Subcutaneous abdominal adipose tissue (tissue), 5 donors: ENCODE data around the gene HEPACAM.

Source experiments
- H3K27ac ChIP-seq: one replicate; pipeline ENCODE4 v1.7.0; 2013; ENCODE audit warnings: low read depth, mild to moderate bottlenecking, inconsistent platforms, low read length, moderate library complexity
- H3K27me3 ChIP-seq, 5 donors: one replicate each; pipeline ENCODE4 v1.7.0; 2013; ENCODE audit warnings: low read length in 5 of 5, inconsistent platforms in 1 of 5; ENCODE audit not compliant: control insufficient read depth in 5 of 5, insufficient read depth in 4 of 5
- H3K36me3 ChIP-seq, 5 donors: one replicate each; pipeline ENCODE4 v1.7.0; 2013; ENCODE audit warnings: low read length in 5 of 5; ENCODE audit not compliant: control insufficient read depth in 5 of 5, insufficient read depth in 5 of 5
- H3K4me1 ChIP-seq, 5 donors: one replicate each; pipeline ENCODE4 v1.7.0; 2013; ENCODE audit warnings: low read length in 5 of 5, mild to moderate bottlenecking in 3 of 5, moderate library complexity in 1 of 5; ENCODE audit not compliant: control insufficient read depth in 5 of 5, insufficient read depth in 5 of 5
- H3K4me3 ChIP-seq, 5 donors: one replicate each; pipeline ENCODE4 v1.7.0; 2013; ENCODE audit warnings: low read length in 5 of 5, low read depth in 1 of 5
- H3K9ac ChIP-seq, 5 donors: one replicate each; pipeline ENCODE4 v1.7.0; 2013; ENCODE audit warnings: low read length in 5 of 5, mild to moderate bottlenecking in 4 of 5, moderate library complexity in 3 of 5
- H3K9me3 ChIP-seq, 5 donors: one replicate each; pipeline ENCODE4 v1.7.0; 2013; ENCODE audit warnings: low read length in 5 of 5; ENCODE audit not compliant: control insufficient read depth in 5 of 5
- donor health status: healthy.
- donor health status: healthy.
- donor health status: healthy.
- donor health status: healthy.
- donor health status: healthy.

HEPACAM gene

GRCh38 chr11:124879493-124880289 lies 56.2 kb downstream of the HEPACAM start:
- no peak overlapping the region for H3K27ac ChIP-seq
- H3K9me3 ChIP-seq: no peaks in the 10 kb centered on the region
- H3K4me1 ChIP-seq: peaks cover 6 to 76% (median 40%) of the 10 kb centered on the region in 5 donors
- no peak overlapping the region for H3K4me3 ChIP-seq
- no peak overlapping the region for H3K9ac ChIP-seq
- peaks cover 0 to 4% (median 0%) of the 10 kb centered on the region in 5 donors for H3K27me3 ChIP-seq
- H3K36me3 ChIP-seq: peaks cover 0 to 9% (median 3%) of the 10 kb centered on the region in 5 donors

GRCh38 chr11:124878759-124879492 lies 56.9 kb downstream of the HEPACAM start:
- no peak overlapping the region for H3K27ac ChIP-seq
- H3K4me3 ChIP-seq: no peak overlapping the region
- H3K4me1 ChIP-seq: peaks cover 6 to 69% (median 40%) of the 10 kb centered on the region in 5 donors
- peaks cover 0 to 4% (median 1%) of the 10 kb centered on the region in 5 donors for H3K27me3 ChIP-seq
- H3K9ac ChIP-seq: no peak overlapping the region
- H3K36me3 ChIP-seq: peaks cover 0 to 2% (median 0%) of the 10 kb centered on the region in 5 donors
- H3K9me3 ChIP-seq: no peaks in the 10 kb centered on the region

GRCh38 chr11:124877910-124878758 lies 57.7 kb downstream of the HEPACAM start:
- no peaks in the 10 kb centered on the region for H3K9me3 ChIP-seq
- peak overlapping the region; percentile 7 for H3K27ac ChIP-seq
- H3K36me3 ChIP-seq: peaks cover 0 to 2% (median 0%) of the 10 kb centered on the region in 5 donors
- H3K4me1 ChIP-seq: peaks cover 6 to 65% (median 40%) of the 10 kb centered on the region in 5 donors
- H3K4me3 ChIP-seq: peak overlapping the region in 3 of 5 donors; percentile 22 to 77 (median 74)
- no peak overlapping the region for H3K9ac ChIP-seq
- H3K27me3 ChIP-seq: peaks cover 5 to 9% (median 7%) of the 10 kb centered on the region in 5 donors

GRCh38 chr11:124877631-124877909 lies 58.3 kb downstream of the HEPACAM start:
- H3K4me3 ChIP-seq: peak overlapping the region in 3 of 5 donors; percentile 22 to 77 (median 74)
- H3K27ac ChIP-seq: peak overlapping the region; percentile 91
- H3K9ac ChIP-seq: peak overlapping the region in 1 of 5 donors; percentile 26
- H3K36me3 ChIP-seq: no peaks in the 10 kb centered on the region
- H3K4me1 ChIP-seq: peaks cover 3 to 59% (median 38%) of the 10 kb centered on the region in 5 donors
- no peaks in the 10 kb centered on the region for H3K9me3 ChIP-seq
- peaks cover 8 to 15% (median 13%) of the 10 kb centered on the region in 5 donors for H3K27me3 ChIP-seq

- H3K27me3 ChIP-seq: peaks cover 8 to 19% (median 17%) of the 10 kb centered on the region in 5 donors
- H3K9me3 ChIP-seq: no peaks in the 10 kb centered on the region
- H3K9ac ChIP-seq: peak overlapping the region in 3 of 5 donors; percentile 26 to 88 (median 79)
- H3K4me1 ChIP-seq: peaks cover 2 to 53% (median 32%) of the 10 kb centered on the region in 5 donors
- no peaks in the 10 kb centered on the region for H3K36me3 ChIP-seq
- H3K4me3 ChIP-seq: peak overlapping the region; percentile 59 to 77 (median 74)
- peak overlapping the region; percentile 91 for H3K27ac ChIP-seq
Observed at GRCh38 chr11:124876818-124877630, 58.8 kb downstream of the HEPACAM start.

GRCh38 chr11:124875943-124876817 lies 59.7 kb downstream of the HEPACAM start:
- H3K27me3 ChIP-seq: peaks cover 8 to 28% (median 19%) of the 10 kb centered on the region in 5 donors
- H3K9ac ChIP-seq: peak overlapping the region in 4 of 5 donors; percentile 76 to 91 (median 84)
- no peaks in the 10 kb centered on the region for H3K9me3 ChIP-seq
- peak overlapping the region; percentile 59 to 77 (median 74) for H3K4me3 ChIP-seq
- peak overlapping the region; percentile 91 for H3K27ac ChIP-seq
- peaks cover 2 to 51% (median 32%) of the 10 kb centered on the region in 5 donors for H3K4me1 ChIP-seq
- no peaks in the 10 kb centered on the region for H3K36me3 ChIP-seq

GRCh38 chr11:124875401-124875800 lies 60.4 kb downstream of the HEPACAM start:
- Histone ChIP-seq H3K9me3 (no peaks in the 10 kb centered on the region), H3K27ac (no peak overlapping the region), H3K4me1 (peaks cover 2 to 47% (median 32%) of the 10 kb centered on the region in 5 donors), H3K27me3 (peaks cover 13 to 35% (median 24%) of the 10 kb centered on the region in 5 donors), H3K4me3 (peak overlapping the region; percentile 54 to 77 (median 74)), H3K36me3 (no peaks in the 10 kb centered on the region), H3K9ac (peak overlapping the region in 2 of 5 donors; percentile 76 to 79)

- no peak overlapping the region for H3K9ac ChIP-seq
- peaks cover 2 to 40% (median 25%) of the 10 kb centered on the region in 5 donors for H3K4me1 ChIP-seq
- H3K9me3 ChIP-seq: no peaks in the 10 kb centered on the region
- no peak overlapping the region for H3K4me3 ChIP-seq
- no peak overlapping the region for H3K27ac ChIP-seq
- H3K36me3 ChIP-seq: no peaks in the 10 kb centered on the region
- peaks cover 20 to 42% (median 31%) of the 10 kb centered on the region in 5 donors for H3K27me3 ChIP-seq
Observed at GRCh38 chr11:124874571-124875255, 61.1 kb downstream of the HEPACAM start.
